Measurements from ENCODE around the gene ATP2C1. TPM values are rescaled to one million over a fixed set of nuclear protein-coding genes. Genes with fewer than 3 reads are reported as not detected.
"Not testable (repeated sequence)": the region's sequence is repeated elsewhere in the genome, so short reads cannot be mapped to it uniquely, and the experiment has no call there.

ATP2C1 gene
- polyA plus RNA-seq, 3 donors, result 144 to 158 (median 153) TPM

GRCh38 chr3:130934442-130935089 is 40.7 kb downstream of the ATP2C1 start:
- DNase-seq (ENCODE audit: low read depth in 3 of 3, low spot score in 2 of 3), result no peak

GRCh38 chr3:130935761-130936492 is 42.0 kb downstream of the ATP2C1 start:
- DNase-seq (ENCODE audit: low read depth in 3 of 3, low spot score in 2 of 3), result no peak

- DNase-seq (ENCODE audit: low read depth in 3 of 3, low spot score in 2 of 3), result no peak
These were observed 45.9 kb downstream of the ATP2C1 start for GRCh38 chr3:130939753-130940152.

- no peak for DNase-seq (ENCODE audit: low read depth in 3 of 3, low spot score in 2 of 3)
These were observed 47.9 kb downstream of the ATP2C1 start for GRCh38 chr3:130941793-130942192.

GRCh38 chr3:130946882-130947281 is 53.0 kb downstream of the ATP2C1 start:
- DNase-seq (ENCODE audit: low read depth in 3 of 3, low spot score in 2 of 3), result no peak

GRCh38 chr3:130948001-130948773 is 54.3 kb downstream of the ATP2C1 start:
- DNase-seq (ENCODE audit: low read depth in 3 of 3, low spot score in 2 of 3), result no peak

- no peak for DNase-seq (ENCODE audit: low read depth in 3 of 3, low spot score in 2 of 3)
These were observed 55.0 kb downstream of the ATP2C1 start for GRCh38 chr3:130948929-130949328.

GRCh38 chr3:130950124-130950523 is 56.2 kb downstream of the ATP2C1 start:
- no peak for DNase-seq (ENCODE audit: low read depth in 3 of 3, low spot score in 2 of 3)

- DNase-seq (ENCODE audit: low read depth in 3 of 3, low spot score in 2 of 3), result no peak
These were observed 56.8 kb downstream of the ATP2C1 start for GRCh38 chr3:130950641-130951040.

GRCh38 chr3:130955481-130955880 is 61.6 kb downstream of the ATP2C1 start:
- DNase-seq (ENCODE audit: low read depth in 3 of 3, low spot score in 2 of 3), result no peak

- no peak for DNase-seq (ENCODE audit: low read depth in 3 of 3, low spot score in 2 of 3)
These were observed 62.4 kb downstream of the ATP2C1 start for GRCh38 chr3:130956281-130956680.

- DNase-seq (ENCODE audit: low read depth in 3 of 3, low spot score in 2 of 3), result no peak
These were observed 62.8 kb downstream of the ATP2C1 start for GRCh38 chr3:130956721-130957120.

GRCh38 chr3:130960139-130960795 is 66.4 kb downstream of the ATP2C1 start:
- no peak for DNase-seq (ENCODE audit: low read depth in 3 of 3, low spot score in 2 of 3)

GRCh38 chr3:130961458-130961857 is 67.6 kb downstream of the ATP2C1 start:
- no peak for DNase-seq (ENCODE audit: low read depth in 3 of 3, low spot score in 2 of 3)

GRCh38 chr3:130963444-130963843 is 69.6 kb downstream of the ATP2C1 start:
- DNase-seq (ENCODE audit: low read depth in 3 of 3, low spot score in 2 of 3), result no peak

- no peak for DNase-seq (ENCODE audit: low read depth in 3 of 3, low spot score in 2 of 3)
These were observed 70.0 kb downstream of the ATP2C1 start for GRCh38 chr3:130963878-130964277.

GRCh38 chr3:130967281-130967680 is 73.4 kb downstream of the ATP2C1 start:
- no peak for DNase-seq (ENCODE audit: low read depth in 3 of 3, low spot score in 2 of 3)

GRCh38 chr3:130968221-130968620 is 74.3 kb downstream of the ATP2C1 start:
- DNase-seq (ENCODE audit: low read depth in 3 of 3, low spot score in 2 of 3), result no peak

- DNase-seq (ENCODE audit: low read depth in 3 of 3, low spot score in 2 of 3), result no peak
These were observed 75.7 kb downstream of the ATP2C1 start for GRCh38 chr3:130969621-130970020.

GRCh38 chr3:130971208-130971607 is 77.3 kb downstream of the ATP2C1 start:
- no peak for DNase-seq (ENCODE audit: low read depth in 3 of 3, low spot score in 2 of 3)

GRCh38 chr3:130972592-130972991 is 78.7 kb downstream of the ATP2C1 start:
- DNase-seq (ENCODE audit: low read depth in 3 of 3, low spot score in 2 of 3), result not testable (repeated sequence)
